CD4-positive, alpha-beta T cell treated with Interleukin-17A for 1 hour (primary cell): ENCODE data around the gene ARPC2.
"Not testable (repeated sequence)": the region's sequence is repeated elsewhere in the genome, so short reads cannot be mapped to it uniquely, and the experiment has no call there.

Source experiments
- DNase-seq: peaks from one replicate; pipeline ENCODE4 v3.0.0-alpha.2; 2020

Gene ARPC2

GRCh38 chr2:218271865-218272530 is 55.0 kb downstream of the ARPC2 start:
- DNase-seq, result no peak

DNA sequence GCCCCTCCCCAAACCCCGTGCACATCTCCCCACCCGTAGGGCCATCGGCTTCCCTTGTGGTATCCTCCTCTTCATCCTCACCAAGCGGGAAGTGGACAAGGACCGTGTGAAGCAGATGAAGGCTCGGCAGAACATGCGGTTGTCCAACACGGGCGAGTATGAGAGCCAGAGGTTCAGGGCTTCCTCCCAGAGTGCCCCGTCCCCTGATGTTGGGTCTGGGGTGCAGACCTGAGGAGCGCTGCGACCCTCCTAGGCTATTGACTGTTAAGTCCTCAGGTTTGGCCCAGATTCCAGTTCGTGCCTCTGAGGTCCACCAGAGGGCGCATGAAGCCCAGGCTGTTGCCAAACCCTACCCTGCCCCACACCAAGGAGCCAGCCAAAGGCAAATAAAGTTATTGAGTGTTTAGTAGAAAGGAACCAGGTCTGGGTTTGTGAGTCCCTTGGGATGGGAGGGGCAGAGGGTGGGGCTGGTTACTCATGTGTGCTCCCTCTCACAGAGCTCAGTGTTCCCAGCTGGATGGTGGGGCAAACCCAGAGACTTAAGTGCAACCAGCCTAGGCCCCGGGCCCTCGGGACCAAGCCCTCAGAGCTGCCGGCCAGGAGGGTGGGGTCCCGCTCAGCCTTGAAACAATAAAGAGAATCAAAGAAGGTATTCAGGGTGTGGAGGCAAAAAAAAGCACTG is 55.7 kb downstream of the ARPC2 start:
- DNase-seq, result peak; percentile 87

GRCh38 chr2:218273214-218273907 is 56.4 kb downstream of the ARPC2 start:
- DNase-seq, result not testable (repeated sequence)

DNA sequence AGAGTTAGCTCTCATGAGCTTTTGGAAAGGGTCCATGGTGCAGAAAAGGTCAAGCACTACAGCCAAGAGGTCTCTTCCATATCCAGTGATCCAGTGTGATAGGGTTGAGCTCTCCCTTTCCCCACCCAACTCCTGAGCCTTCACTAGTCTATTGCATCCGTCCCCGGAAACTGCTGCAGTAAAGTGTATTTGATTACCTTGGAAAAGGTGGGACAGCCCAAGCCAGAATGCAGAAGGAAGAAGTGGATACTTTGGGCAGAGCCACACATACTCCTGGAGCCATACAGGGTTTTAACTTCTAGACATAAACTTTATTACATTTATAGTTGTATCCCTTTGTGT is 56.9 kb downstream of the ARPC2 start:
- no peak for DNase-seq

DNA sequence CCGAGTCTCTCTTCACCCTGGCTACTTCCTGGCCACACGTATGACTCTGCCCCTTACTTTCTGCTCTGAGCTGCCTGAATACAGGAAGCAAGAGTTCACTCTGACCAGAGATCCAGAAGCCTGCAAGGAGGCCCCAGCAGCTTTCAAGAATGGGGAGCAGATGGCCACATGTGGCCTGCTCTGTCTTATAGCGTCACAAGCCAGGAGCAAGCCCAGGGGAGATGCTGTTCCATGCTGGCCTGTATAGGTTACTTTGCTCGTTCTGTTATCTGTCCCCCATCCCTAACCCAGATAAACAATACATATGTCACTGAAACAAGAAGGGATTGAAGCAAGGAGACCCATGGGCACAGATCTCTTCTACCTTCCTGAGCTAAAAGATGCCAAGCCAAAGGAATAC is 57.6 kb downstream of the ARPC2 start:
- no peak for DNase-seq

- DNase-seq, result no peak
Observed at GRCh38 chr2:218275371-218276072, 58.5 kb downstream of the ARPC2 start.

- DNase-seq, result no peak
Observed at GRCh38 chr2:218276986-218277755, 60.2 kb downstream of the ARPC2 start.

DNA sequence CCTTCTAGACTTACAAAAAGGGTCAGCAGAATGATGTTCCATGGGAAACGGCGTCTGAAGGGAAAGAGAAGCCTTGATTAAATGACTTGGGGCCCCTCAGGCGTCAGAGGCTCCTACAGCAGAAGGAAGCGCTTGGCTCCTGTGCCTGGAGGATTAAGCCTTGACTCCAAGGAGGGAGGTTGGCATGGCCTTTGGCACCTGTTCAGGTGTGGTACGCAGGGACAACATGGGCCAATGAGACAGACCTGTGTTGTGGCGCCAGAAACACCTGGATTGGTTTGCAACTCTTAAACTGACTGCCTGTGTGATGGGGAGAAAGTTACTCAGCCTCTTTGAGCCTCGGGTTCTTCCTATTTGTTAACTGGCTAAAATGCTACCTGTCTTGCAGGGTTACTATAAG is 60.9 kb downstream of the ARPC2 start:
- DNase-seq, result no peak

DNA sequence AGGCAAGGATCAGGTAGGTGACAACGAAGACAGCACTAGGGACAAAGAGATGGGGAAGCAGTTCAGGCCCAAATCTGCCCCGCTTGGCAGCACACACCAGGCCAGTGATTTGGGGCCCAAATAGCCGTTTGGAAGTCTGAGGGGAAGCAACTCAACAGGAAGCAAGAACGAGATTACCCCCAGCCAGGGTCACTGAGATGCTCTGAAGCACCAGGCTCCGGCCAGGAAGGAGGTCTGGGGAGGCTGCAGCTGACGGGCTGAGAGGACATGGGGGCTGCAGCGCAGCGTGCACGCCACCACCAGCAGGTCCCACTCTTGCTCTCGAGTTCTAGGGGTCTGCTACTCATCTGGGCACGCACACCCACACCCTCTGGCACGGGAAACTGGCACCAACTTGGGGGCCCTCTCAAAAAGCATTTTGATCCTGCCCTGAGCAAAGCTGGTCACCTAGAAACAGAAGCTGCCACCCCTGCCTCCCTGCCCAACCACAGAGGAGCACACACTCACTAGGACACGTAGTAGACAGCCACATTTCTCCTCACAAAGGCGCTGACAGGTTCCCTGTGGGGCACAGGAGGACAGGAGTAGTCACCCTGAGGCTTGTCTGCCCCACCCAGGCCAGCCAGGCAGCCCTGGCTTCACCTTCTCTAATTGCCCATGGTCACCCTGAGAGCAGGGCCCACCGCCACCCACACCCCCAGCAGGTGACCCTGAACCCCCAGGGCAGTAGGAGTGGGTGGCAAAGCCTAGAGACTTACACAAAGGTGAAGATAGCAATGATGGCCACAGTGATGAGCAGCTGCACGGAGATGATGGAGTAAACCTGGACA is 61.8 kb downstream of the ARPC2 start:
- DNase-seq, result no peak

DNA sequence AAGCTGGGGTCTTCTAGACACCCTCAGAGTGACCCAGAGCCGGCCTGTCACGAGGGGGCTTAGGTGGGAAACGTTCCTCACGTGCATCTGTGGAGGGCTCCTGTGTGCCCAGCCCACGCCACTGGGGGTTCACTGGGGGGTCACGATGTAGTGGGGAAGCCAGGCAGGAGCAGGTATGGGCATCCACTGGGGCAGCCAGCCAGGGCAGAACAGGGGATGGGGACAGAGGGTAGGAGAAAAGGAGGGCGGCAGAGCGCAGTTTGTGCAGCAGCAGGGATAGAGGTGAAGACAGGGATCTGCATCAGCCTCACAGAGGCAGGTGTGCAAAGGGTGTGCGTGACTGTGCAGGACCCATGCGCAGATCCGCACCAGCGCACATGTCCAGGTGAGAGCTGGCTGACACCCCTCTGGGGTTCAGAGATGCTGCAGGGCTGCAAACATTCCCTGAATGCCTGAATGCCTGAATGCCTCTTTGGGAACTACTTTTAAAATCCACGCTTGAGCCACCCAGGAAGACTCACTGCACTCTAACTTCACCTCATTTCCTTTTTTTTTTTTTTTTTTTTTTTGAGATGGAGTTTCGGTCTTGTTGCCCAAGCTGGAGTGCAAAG is 63.4 kb downstream of the ARPC2 start:
- no peak for DNase-seq

- no peak for DNase-seq
Observed at GRCh38 chr2:218281449-218281848, 64.5 kb downstream of the ARPC2 start.

- no peak for DNase-seq
Observed at GRCh38 chr2:218282173-218282991, 65.4 kb downstream of the ARPC2 start.

- peak; percentile 72 for DNase-seq
Observed at GRCh38 chr2:218284106-218284811, 67.3 kb downstream of the ARPC2 start.

GRCh38 chr2:218285604-218286003 is 68.6 kb downstream of the ARPC2 start:
- peak; percentile 42 for DNase-seq

DNA sequence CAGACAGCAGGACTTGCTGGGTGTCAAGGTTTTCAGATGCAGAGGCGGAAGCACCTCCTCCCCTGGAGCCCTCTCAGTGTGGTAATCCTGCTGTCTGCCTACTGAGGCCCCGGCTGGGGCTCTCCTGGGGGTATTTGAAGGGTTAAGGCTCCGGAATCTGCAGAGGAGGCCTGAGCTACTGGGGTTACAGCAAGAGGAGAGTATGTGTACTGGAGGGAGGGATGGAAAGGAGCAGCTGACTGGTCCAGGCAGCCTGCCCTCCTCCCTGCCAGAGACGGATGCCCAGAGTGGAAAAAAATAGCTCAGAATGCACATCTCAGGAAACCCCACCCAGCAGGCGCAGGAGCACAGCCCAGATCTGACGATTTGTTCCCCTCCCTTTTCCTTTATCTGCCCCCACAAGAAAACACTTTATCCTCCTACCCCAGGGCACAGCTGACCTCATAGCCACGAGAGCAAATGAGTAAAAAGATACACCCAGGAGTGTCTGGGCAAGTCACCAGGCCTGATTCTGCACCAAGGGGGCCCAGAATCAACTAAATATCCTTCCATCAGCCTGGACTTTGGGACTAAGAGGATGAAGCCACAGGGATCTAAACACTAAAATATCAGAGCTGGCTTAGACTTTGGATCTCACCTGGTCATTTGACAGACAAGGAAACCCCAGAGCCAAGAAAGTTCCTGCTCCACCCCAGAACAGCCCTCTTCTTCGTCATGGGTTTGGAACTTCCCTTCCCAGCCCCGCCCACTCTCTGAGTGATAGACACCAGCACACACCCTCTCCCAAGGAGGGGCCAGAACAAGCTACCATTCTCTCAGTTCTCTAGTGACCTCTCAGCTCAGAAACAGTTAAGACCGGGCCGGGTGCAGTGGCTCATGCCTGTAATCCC is 69.8 kb downstream of the ARPC2 start:
- peak; percentile 93 for DNase-seq

DNA sequence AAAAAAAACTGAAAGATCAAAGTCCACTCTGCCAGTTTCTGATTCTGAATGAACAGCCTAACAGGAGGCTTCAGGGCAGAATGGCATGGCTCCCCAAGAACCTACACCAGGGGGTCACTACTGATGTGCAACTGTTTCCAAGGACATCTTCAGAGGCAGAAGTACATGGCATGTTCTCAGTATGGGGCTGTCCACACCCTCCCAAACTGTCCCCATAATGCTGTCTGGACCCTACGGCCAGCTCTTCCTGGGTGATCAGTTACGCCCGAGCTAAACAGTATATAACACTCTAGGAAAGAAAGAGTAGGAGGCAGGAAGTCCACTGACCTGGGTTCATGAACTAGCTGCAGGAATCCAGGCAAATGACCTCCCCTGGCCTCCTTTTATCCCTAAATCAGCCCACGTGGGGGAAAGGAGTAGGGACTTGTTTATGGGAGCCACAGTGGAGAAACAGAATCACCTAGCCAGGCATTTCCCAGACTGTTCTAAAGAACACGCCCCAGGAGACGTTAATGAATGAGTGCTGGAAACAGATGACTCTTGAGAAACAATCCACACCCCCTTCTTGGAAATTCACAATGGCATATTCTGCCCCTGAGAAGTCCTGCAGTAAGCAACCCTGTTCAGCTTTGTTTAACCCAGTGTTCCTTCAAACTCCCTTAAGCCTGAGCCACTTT is 72.8 kb downstream of the ARPC2 start:
- no peak for DNase-seq

GRCh38 chr2:218290316-218291261 is 73.6 kb downstream of the ARPC2 start:
- peak; percentile 75 for DNase-seq
